ENCODE results near the gene LENG9.

LENG9 gene

GRCh38 chr19:54416695-54417491 lies 46.7 kb downstream of the LENG9 start:
- no peak for TF ChIP-seq CTCF (conservative IDR thresholded peaks at IDR 0.05)
- no peak overlapping the region for H3K27ac ChIP-seq

GRCh38 chr19:54415901-54416673 lies 47.5 kb downstream of the LENG9 start:
- H3K27ac ChIP-seq: no peak overlapping the region
- no peak for TF ChIP-seq CTCF (conservative IDR thresholded peaks at IDR 0.05)

- H3K27ac ChIP-seq: no peak within 1 kb of the TSS
These were observed 48.2 kb downstream of the LENG9 start, which contains the start of gene TTYH1 for GRCh38 chr19:54415208-54415900. Gene TTYH1 (plus strand): TSS chr19:54415464. CDS start chr19:54415553, 89 bp downstream.

GRCh38 chr19:54414156-54414555 lies 49.4 kb downstream of the LENG9 start:
- TF ChIP-seq CTCF (conservative IDR thresholded peaks at IDR 0.05): no peak
- H3K27ac ChIP-seq: no peak overlapping the region

More at GRCh38 chr19:54415208-54415900, 48.2 kb downstream of the LENG9 start, which contains the start of gene TTYH1:
- TF ChIP-seq CTCF (conservative IDR thresholded peaks at IDR 0.05): no peak

- no peak for TF ChIP-seq CTCF (conservative IDR thresholded peaks at IDR 0.05)
- no peak overlapping the region for H3K27ac ChIP-seq
These were observed 50.7 kb downstream of the LENG9 start for GRCh38 chr19:54412877-54413276.

Measured in VCaP (cell line).